Heart left ventricle (tissue), 13 donors: ENCODE results near the gene BEND7.
A peak's percentile ranks its signal among the peaks of the same experiment; 100 is the strongest.

Experiments used
- CTCF ChIP-seq, 12 donors: fragments of 200-600 bp; sonication (generic) in 4 of 12; IDR thresholded peaks; one replicate each; pipeline versions ENCODE4 v1.5.0 to v1.8.0; 2018 to 2022; ENCODE audit warnings: antibody characterized with exemption in 12 of 12, mild to moderate bottlenecking in 5 of 12
- POLR2A ChIP-seq, 2 donors: fragments of 450-650 bp; IDR thresholded peaks; one replicate each; pipeline ENCODE4 v1.6.1; 2017; ENCODE audit warnings: antibody characterized with exemption in 2 of 2, mild to moderate bottlenecking in 2 of 2, moderate library complexity in 2 of 2
- donor health status: ischemic (EF 13 %, LVEDD 7.1; RV severe dilation, severe dysfunction).
- donor health status: DM: no; HTN: yes; CAD: no.
- donor health status: DM: no; HTN: no; CAD: no.
- donor health status: ischemic (EF 25% LVEDD 6.9; RV normal size, moderate dysfunction).
- donor health status: ischemic (EF 25% LVEDD 5.7; RV mildly dilated, moderate dysfunction).
- donor health status: ischemic (EF 35%, LVEDD 5.7; RV mildly dilated, moderate dysfunction).
- donor health status: nonischemic (EF 11% LVEDD 7.7; RV severe dilation, severe dysfunction).
- donor health status: DM: yes; HTN: yes; CAD: no.
- donor health status: PGD.
- donor health status: ischemic (EF 29% LVEDD 5.4; RV normal size, mild dysfunction).
- donor health status: nonischemic (EF 23%, LVEDD 6.1; RV moderate dilation, normal function).

- peak in 4 of 12 donors; percentile 17 to 32 (median 21) for TF ChIP-seq CTCF (IDR thresholded peaks at IDR 0.05)
- no peak for TF ChIP-seq POLR2A (IDR thresholded peaks at IDR 0.05)
Measured at GRCh38 chr10:13485623-13486022, 43.2 kb downstream of the BEND7 start.
